ENCODE data around the gene TMEM239.

DNA sequence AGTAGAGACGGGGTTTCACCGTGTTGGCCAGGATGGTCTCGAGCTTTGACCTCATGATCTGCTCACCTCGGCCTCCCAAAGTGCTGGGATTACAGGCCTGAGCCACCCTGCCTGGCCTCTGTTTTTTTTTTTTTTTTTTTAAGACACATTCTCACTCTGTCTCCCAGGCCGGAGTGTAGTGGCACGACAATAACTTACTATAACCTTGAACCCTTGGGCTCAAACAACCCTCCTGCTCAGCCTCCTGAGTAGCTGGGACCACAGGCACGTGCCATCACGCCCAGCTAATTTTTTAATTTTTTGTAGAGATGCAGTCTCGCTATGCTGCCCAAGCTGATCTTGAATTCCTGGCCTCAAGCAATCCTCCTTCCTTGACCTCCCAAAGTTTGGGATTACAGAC is 42.4 kb upstream of the TMEM239 start:
- TF ChIP-seq, protein P1, sequence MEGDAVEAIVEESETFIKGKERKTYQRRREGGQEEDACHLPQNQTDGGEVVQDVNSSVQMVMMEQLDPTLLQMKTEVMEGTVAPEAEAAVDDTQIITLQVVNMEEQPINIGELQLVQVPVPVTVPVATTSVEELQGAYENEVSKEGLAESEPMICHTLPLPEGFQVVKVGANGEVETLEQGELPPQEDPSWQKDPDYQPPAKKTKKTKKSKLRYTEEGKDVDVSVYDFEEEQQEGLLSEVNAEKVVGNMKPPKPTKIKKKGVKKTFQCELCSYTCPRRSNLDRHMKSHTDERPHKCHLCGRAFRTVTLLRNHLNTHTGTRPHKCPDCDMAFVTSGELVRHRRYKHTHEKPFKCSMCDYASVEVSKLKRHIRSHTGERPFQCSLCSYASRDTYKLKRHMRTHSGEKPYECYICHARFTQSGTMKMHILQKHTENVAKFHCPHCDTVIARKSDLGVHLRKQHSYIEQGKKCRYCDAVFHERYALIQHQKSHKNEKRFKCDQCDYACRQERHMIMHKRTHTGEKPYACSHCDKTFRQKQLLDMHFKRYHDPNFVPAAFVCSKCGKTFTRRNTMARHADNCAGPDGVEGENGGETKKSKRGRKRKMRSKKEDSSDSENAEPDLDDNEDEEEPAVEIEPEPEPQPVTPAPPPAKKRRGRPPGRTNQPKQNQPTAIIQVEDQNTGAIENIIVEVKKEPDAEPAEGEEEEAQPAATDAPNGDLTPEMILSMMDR (IDR thresholded peaks at IDR 0.05): no peak
- no peak for TF ChIP-seq POLR2A (IDR thresholded peaks at IDR 0.05)

All from stomach (tissue), 4 donors.